HFF-Myc (cell line): ENCODE results near the gene FEZ2.

Source experiments
- DNase-seq: peaks from one replicate; pipeline ENCODE4 v3.0.0-alpha.2; 2011; ENCODE audit warnings: low read depth; ENCODE audit errors: extremely low read depth
- H3K4me3 ChIP-seq: replicated peaks from 2 replicates; pipeline ENCODE4 v1.5.1; 2011; ENCODE audit warnings: low read depth, mild to moderate bottlenecking, control low read depth, low read length
- TF ChIP-seq, protein P1 (sequence below): IDR thresholded peaks from 2 replicates; pipeline ENCODE4 v1.5.1; 2012; ENCODE audit warnings: mild to moderate bottlenecking, low read depth, low read length, control low read depth; ENCODE audit errors: missing control alignments

Gene FEZ2

GRCh38 chr2:36589230-36589630, 8.7 kb downstream of the FEZ2 start:
- TF ChIP-seq, protein P1, sequence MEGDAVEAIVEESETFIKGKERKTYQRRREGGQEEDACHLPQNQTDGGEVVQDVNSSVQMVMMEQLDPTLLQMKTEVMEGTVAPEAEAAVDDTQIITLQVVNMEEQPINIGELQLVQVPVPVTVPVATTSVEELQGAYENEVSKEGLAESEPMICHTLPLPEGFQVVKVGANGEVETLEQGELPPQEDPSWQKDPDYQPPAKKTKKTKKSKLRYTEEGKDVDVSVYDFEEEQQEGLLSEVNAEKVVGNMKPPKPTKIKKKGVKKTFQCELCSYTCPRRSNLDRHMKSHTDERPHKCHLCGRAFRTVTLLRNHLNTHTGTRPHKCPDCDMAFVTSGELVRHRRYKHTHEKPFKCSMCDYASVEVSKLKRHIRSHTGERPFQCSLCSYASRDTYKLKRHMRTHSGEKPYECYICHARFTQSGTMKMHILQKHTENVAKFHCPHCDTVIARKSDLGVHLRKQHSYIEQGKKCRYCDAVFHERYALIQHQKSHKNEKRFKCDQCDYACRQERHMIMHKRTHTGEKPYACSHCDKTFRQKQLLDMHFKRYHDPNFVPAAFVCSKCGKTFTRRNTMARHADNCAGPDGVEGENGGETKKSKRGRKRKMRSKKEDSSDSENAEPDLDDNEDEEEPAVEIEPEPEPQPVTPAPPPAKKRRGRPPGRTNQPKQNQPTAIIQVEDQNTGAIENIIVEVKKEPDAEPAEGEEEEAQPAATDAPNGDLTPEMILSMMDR, result no peak
- no peak overlapping the region for H3K4me3 ChIP-seq
- DNase-seq, result no peak

GRCh38 chr2:36587556-36587955, 10.4 kb downstream of the FEZ2 start:
- TF ChIP-seq, protein P1, result no peak
- no peak overlapping the region for H3K4me3 ChIP-seq
- no peak for DNase-seq

GRCh38 chr2:36587101-36587500, 10.9 kb downstream of the FEZ2 start:
- H3K4me3 ChIP-seq, result no peak overlapping the region
- TF ChIP-seq, protein P1, result no peak
- DNase-seq, result no peak

- no peak overlapping the region for H3K4me3 ChIP-seq
- no peak for DNase-seq
- TF ChIP-seq, protein P1, result no peak
Observed at GRCh38 chr2:36586672-36587071, 11.3 kb downstream of the FEZ2 start.

GRCh38 chr2:36584148-36584794, 13.7 kb downstream of the FEZ2 start:
- no peak overlapping the region for H3K4me3 ChIP-seq
- TF ChIP-seq, protein P1, result no peak
- DNase-seq, result no peak

- TF ChIP-seq, protein P1, result no peak
- H3K4me3 ChIP-seq, result no peak overlapping the region
- DNase-seq, result no peak
Observed at GRCh38 chr2:36582951-36583350, 15.0 kb downstream of the FEZ2 start.

- H3K4me3 ChIP-seq, result no peak overlapping the region
- TF ChIP-seq, protein P1, result no peak
- DNase-seq, result no peak
Observed at GRCh38 chr2:36582538-36582937, 15.4 kb downstream of the FEZ2 start.
